GM18511 (cell line): ENCODE measurements around the gene TM9SF1.

ENCODE experiments used
- ATAC-seq: cut with Tn5 transposase; IDR thresholded peaks from one replicate; pipeline ENCODE4 v1.9.1; 2021; ENCODE audit warnings: mild to moderate bottlenecking, moderate library complexity; ENCODE audit not compliant: unreplicated experiment

Gene TM9SF1

DNA sequence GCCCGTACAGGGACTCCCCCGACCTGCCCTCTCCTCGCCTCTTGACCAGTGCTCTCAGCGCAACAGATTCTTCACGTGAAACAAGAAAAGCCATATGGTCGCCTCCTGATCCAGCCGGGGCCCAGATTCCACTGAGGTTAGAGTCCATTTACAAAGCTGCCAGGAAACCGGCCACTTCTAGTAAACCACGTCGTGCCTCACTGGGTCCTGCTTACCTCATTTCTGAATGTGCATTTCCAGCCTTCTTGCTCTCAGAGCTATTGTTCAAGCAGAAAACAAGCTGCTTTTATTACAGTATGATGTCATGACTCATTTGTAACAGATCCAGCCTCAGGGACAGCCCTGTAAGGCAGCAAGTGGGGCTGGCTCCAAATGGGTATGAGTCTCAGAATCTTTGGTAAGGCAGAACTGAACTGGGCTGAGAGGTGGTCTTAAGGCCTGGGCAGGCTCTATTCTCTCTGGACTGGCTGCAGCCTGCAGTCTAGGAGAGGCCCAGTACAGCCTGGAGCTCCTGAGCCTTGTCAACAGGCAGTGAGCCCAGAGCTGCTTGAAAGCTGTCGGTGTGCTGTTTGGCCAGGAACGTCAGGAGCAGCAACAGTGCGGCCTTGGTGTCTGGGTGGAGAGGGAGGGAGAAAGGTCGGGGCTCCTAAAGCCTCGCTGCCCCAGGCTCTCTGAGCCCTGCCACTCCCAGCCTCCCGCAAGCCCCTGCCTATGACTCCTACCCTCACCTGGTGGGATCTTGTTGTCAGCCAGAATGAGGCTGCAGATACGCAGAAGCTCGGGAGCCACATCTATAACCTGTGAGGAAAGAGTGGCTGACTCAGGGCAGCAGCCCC lies 15.1 kb downstream of the TM9SF1 start:
- no peak for ATAC-seq

DNA sequence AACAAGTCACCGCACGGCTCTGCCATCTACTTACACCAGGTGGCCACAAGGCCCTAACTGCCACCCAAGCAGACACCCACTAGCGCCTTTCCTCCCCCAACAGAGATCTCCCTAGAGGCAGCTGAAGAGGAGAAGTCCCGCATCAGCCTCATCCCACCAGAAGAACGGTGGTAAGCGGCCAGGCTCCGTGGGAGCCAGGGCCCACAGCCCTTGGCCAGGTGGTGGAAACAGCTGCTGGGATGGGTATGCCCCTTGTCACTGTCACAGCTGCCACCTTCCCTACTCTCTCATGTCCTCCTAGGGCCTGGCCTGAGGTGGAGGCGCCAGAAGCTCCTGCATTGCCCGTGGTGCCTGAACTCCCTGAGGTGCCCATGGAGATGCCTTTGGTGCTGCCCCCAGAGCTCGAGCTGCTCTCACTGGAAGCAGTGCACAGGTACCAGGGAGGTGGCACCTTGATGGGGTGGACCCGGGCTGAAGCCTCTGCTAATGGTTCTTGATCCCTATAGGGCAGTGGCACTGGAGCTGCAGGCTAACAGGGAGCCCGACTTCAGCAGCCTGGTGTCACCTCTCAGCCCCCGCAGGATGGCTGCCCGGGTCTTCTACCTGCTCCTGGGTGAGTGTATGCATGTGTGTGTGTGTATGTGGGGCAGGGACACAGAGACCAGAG lies 15.8 kb downstream of the TM9SF1 start:
- no peak for ATAC-seq

- ATAC-seq, result no peak
Observed at GRCh38 chr14:24178399-24179178, 16.7 kb downstream of the TM9SF1 start.

- ATAC-seq, result no peak
Observed at GRCh38 chr14:24177891-24178290, 17.4 kb downstream of the TM9SF1 start.

- ATAC-seq, result no peak
Observed at GRCh38 chr14:24177041-24177825, 18.0 kb downstream of the TM9SF1 start.

DNA sequence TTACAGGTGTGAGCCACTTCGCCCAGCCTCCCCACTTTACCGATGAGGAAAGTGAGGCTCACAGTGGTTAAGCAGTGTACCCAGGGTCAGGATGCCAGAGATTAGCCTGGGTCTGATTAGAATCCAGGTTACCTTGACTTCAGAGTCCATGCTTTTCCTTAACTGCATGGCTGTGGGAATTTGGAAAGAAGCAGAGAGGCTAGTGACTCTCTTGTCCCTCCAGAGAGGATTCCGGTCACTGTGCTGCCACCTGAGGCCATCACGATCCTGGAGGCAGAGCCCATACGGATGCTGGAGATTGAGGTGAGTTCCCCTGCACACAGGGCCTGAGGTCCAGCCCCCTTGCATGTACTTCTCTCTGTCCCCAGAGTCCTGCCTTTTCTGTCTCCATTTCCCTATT lies 18.6 kb downstream of the TM9SF1 start:
- no peak for ATAC-seq

DNA sequence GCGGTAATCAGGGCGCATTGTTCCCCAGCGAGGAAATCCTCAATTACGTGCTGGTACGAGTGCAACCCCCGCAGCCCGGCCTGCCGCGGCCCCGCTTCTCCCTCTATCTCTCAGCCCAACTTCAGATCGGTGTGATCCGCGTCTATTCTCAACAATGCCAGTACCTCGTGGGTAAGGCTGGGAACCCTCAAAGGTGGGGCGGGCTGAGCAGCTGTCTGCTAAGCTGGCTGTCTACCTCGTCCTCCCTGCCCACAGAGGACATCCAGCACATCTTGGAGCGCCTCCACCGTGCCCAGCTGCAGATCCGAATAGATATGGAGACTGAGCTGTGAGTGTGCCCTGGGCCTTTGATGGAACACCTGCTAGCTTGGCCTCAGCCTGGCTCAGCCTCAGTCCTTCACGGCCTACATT lies 22.4 kb downstream of the TM9SF1 start:
- no peak for ATAC-seq

DNA sequence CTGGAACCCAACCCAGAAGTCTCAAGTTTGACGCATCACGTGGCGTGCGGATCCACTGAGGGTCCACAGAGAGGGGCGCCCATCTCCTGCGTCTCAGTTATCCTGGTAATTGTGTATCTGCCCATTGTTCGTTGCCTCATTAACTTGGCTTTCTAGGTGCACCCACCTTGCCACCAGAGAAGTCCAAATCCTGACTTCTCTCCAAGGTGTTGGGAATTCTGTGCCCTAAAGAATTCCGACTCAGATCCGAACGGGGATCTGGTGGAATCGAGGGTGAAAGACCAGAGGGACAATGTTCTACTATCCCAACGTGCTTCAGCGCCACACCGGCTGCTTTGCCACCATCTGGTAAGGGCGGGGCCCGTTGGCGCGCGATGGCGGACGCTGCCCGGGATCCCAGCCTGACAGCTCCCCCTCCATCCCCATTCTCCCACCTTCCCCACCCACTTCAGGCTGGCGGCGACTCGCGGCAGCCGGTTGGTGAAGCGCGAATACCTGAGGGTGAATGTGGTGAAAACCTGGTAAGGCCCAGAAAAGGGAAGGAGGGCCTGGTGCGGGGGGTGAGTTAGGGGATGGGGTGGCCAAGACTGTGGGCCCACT lies 22.9 kb downstream of the TM9SF1 start:
- no peak for ATAC-seq

DNA sequence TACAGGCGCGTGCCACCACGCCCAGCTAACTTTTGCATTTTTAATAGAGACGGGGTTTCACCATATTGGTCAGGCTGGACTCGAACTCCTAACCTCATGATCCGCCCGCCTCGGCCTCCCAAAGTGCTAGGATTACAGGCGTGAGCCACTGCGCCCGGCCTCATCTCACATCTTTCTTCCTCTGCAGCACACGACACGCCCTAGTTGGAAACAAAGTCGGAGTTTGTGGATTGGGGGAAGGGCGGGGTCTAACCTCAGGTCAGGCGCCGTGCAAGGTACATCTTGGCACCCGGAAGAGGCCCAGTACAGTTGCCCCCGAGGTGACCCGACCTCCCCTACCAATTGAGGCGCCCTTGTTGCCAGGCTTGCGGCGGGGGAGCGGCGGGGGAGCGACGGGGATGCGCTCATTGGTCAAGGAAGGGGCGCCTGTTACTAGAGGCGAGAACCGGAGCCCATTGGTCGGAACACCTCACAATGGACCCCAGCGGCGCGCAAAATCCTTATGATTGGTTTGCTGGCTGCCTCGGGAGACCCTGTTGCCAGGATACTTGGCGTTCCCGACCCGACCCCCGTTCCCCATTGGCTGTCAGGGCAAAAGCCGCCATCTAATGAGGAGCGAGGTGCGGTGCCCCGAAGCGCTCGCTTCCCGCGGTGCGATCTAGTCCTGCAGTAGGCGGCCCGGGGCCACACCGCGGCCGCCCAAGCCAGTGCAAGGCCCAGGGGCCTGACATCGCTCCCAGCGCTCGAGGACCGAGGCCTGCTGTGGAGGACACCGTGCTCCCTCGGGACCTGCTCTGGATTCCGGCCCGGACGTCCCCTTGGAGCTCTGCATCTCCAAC lies 23.6 kb downstream of the TM9SF1 start, which contains the start of gene REC8:
REC8 (plus strand) TSS at position 659 of the 839 bp plus-strand sequence. CDS start 473 bp downstream, outside the sequence.
- peak; percentile 91 for ATAC-seq

GRCh38 chr14:24167469-24168114 lies 27.6 kb downstream of the TM9SF1 start:
- no peak for ATAC-seq

- no peak for ATAC-seq
Observed at GRCh38 chr14:24165785-24166184, 29.5 kb downstream of the TM9SF1 start.

- no peak for ATAC-seq
Observed at GRCh38 chr14:24164518-24164991, 30.7 kb downstream of the TM9SF1 start.

- no peak for ATAC-seq
Observed at GRCh38 chr14:24162093-24162492, 33.1 kb downstream of the TM9SF1 start.

GRCh38 chr14:24160850-24161804 lies 34.1 kb downstream of the TM9SF1 start, which contains the start of gene IRF9:
IRF9 (plus strand) TSS chr14:24161265; CDS start chr14:24162145, 880 bp downstream.
- ATAC-seq, result peak; percentile 91

DNA sequence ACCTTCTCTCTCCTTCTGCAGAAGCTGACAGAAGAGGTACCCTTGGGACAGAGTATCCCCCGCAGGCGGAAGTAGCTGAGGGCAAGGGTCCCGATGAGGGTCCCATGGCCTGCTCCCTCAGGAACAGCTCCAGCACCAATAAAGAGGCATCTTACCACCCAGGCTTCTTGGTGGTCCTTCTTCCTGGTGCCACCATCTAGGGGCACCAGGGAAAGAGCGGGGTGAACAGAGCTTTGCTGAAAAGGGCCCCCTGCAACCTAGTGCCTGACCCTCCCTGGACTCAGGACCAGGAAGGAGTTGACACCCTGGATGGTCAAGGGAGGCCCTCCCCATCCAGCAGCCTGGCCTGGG lies 34.8 kb downstream of the TM9SF1 start:
- no peak for ATAC-seq

GRCh38 chr14:24159777-24160498 lies 35.3 kb downstream of the TM9SF1 start:
- ATAC-seq, result no peak

- no peak for ATAC-seq
Observed at GRCh38 chr14:24157331-24157730, 37.9 kb downstream of the TM9SF1 start.
